T-helper 9 cell (primary cell): ENCODE results near the gene SLC30A7.

ENCODE experiments used
- DNase-seq: peaks from one replicate; pipeline ENCODE4 v3.0.0-alpha.2; 2020

Gene SLC30A7

GRCh38 chr1:101030881-101031280, 135.0 kb downstream of the SLC30A7 start:
- DNase-seq, result no peak
